H1 (cell line): ENCODE measurements around the gene RASL11B. TPM values are rescaled to one million over a fixed set of nuclear protein-coding genes. Genes with fewer than 3 reads are reported as not detected.

Source experiments
- CTCF ChIA-PET: fragments of 300-600 bp; sonication (Branson Sonifier 250); formaldehyde crosslinking; loops from one replicate; lab custom pipeline; 2021; ENCODE audit not compliant: partially characterized antibody; lab: Charles Lee
- POLR2A ChIA-PET: fragments of 300-600 bp; sonication (Branson Sonifier 250); formaldehyde crosslinking; loops from one replicate; lab custom pipeline; 2021; ENCODE audit warnings: inconsistent platforms; ENCODE audit not compliant: partially characterized antibody; lab: Charles Lee
- DNase-seq, 2 experiments: peaks; one replicate each; pipeline versions ENCODE4 v3.0.0 to v3.0.0-alpha.2; 2010 to 2022; ENCODE audit warnings: low spot score in 2 of 2, low read depth in 1 of 2, mixed read lengths in 1 of 2
- FAIRE-seq: peaks from 2 replicates; lab custom pipeline; 2011; peaks lifted over from hg19 to GRCh38; lab: Jason Lieb, UNC
- H2AFZ ChIP-seq: 2 replicates; pipeline ENCODE4 v1.8.1; 2012; ENCODE audit warnings: low read length, inconsistent platforms
- H2AK5ac ChIP-seq: 2 replicates; pipeline ENCODE4 v1.6.1; 2013; ENCODE audit warnings: low read depth, low read length
- H2BK120ac ChIP-seq: replicated peaks from 2 replicates; pipeline ENCODE3; 2013; ENCODE audit warnings: low read depth, low read length, inconsistent platforms
- H2BK12ac ChIP-seq: 2 replicates; pipeline ENCODE4 v1.6.1; 2013; ENCODE audit warnings: low read depth, low read length
- H2BK15ac ChIP-seq: 2 replicates; pipeline ENCODE4 v1.6.1; 2013; ENCODE audit warnings: low read length
- H2BK20ac ChIP-seq: 2 replicates; pipeline ENCODE4 v1.6.1; 2013; ENCODE audit warnings: low read length
- H2BK5ac ChIP-seq: 2 replicates; pipeline ENCODE4 v1.6.1; 2013; ENCODE audit warnings: low read depth, low read length
- H3K14ac ChIP-seq: 2 replicates; pipeline ENCODE4 v1.6.1; 2013; ENCODE audit warnings: inconsistent platforms; ENCODE audit not compliant: insufficient read length
- H3K18ac ChIP-seq: 2 replicates; pipeline ENCODE4 v1.6.1; 2013; ENCODE audit warnings: low read length; ENCODE audit errors: extremely low read depth
- H3K23ac ChIP-seq: 2 replicates; pipeline ENCODE4 v1.6.1; 2013; ENCODE audit warnings: inconsistent platforms; ENCODE audit not compliant: insufficient read length
- H3K23me2 ChIP-seq: 2 replicates; pipeline ENCODE4 v1.6.1; 2013; ENCODE audit warnings: low read depth, low read length
- H3K27ac ChIP-seq: 2 replicates; pipeline ENCODE4 v1.6.1; 2011; ENCODE audit warnings: low read depth, low read length, inconsistent platforms
- H3K27me3 ChIP-seq, 4 experiments: replicated peaks in 1 of 4; 1 replicate in 1 of 4; 2 replicates in 3 of 4; pipeline versions ENCODE4 v1.6.1 to v1.8.1; 2011 to 2013; ENCODE audit warnings: low read length in 3 of 4, mild to moderate bottlenecking in 3 of 4, inconsistent platforms in 2 of 4, mixed read lengths in 2 of 4, moderate library complexity in 1 of 4; ENCODE audit not compliant: control insufficient read depth in 3 of 4, insufficient read depth in 3 of 4; ENCODE audit errors: extremely low read depth in 1 of 4
- H3K36me3 ChIP-seq, 4 experiments: 2 replicates each; pipeline versions ENCODE4 v1.6.1 to v1.8.1; 2011 to 2013; ENCODE audit warnings: mild to moderate bottlenecking in 4 of 4, low read length in 3 of 4, moderate library complexity in 2 of 4, control low read depth in 1 of 4, inconsistent platforms in 1 of 4; ENCODE audit not compliant: insufficient read depth in 4 of 4, control insufficient read depth in 2 of 4
- H3K4ac ChIP-seq: replicated peaks from 2 replicates; pipeline ENCODE3; 2013; ENCODE audit warnings: low read length, low read depth, mixed read lengths, inconsistent platforms; ENCODE audit not compliant: insufficient read length
- H3K4me1 ChIP-seq, 4 experiments: replicated peaks in 1 of 4; 1 replicate in 1 of 4; 2 replicates in 3 of 4; pipeline versions ENCODE4 v1.6.1 to v1.8.1; 2011 to 2013; ENCODE audit warnings: low read length in 3 of 4, inconsistent platforms in 2 of 4, mixed read lengths in 1 of 4; ENCODE audit not compliant: insufficient read depth in 4 of 4, control insufficient read depth in 3 of 4
- H3K4me2 ChIP-seq, 2 experiments: 2 replicates each; pipeline versions ENCODE4 v1.6.1 to v1.8.1; 2011 to 2013; ENCODE audit warnings: low read depth in 2 of 2, low read length in 2 of 2, control low read depth in 1 of 2, inconsistent platforms in 1 of 2, mild to moderate bottlenecking in 1 of 2; ENCODE audit not compliant: insufficient read depth in 1 of 2
- H3K4me3 ChIP-seq, 4 experiments: fragments of 200-600, 300-600 bp in 1 of 4; sonication (generic), shearing (Covaris generic), sonication (Bioruptor Twin) in 1 of 4; 2 replicates each; pipeline versions ENCODE4 v1.5.1 to v1.8.1; 2011 to 2016; ENCODE audit warnings: low read length in 4 of 4, low read depth in 3 of 4, control low read depth in 2 of 4, inconsistent platforms in 2 of 4, mild to moderate bottlenecking in 2 of 4, mixed read lengths in 1 of 4, moderate library complexity in 1 of 4; ENCODE audit not compliant: insufficient read depth in 2 of 4; ENCODE audit errors: extremely low read depth in 1 of 4
- H3K56ac ChIP-seq: replicated peaks from 2 replicates; pipeline ENCODE3; 2013; ENCODE audit warnings: low read depth, mild to moderate bottlenecking, mixed read lengths, low read length, inconsistent platforms; ENCODE audit not compliant: insufficient read length
- H3K79me1 ChIP-seq: 2 replicates; pipeline ENCODE4 v1.6.1; 2013; ENCODE audit warnings: low read depth, low read length, control low read depth
- H3K79me2 ChIP-seq, 2 experiments: 2 replicates each; pipeline versions ENCODE4 v1.6.1 to v1.8.1; 2012 to 2013; ENCODE audit warnings: low read length in 2 of 2, mild to moderate bottlenecking in 2 of 2, inconsistent platforms in 1 of 2; ENCODE audit not compliant: insufficient read depth in 2 of 2, control insufficient read depth in 1 of 2
- H3K9ac ChIP-seq, 4 experiments: replicated peaks in 1 of 4; 1 replicate in 1 of 4; 2 replicates in 3 of 4; pipeline versions ENCODE4 v1.6.1 to v1.8.1; 2011 to 2013; ENCODE audit warnings: low read depth in 3 of 4, low read length in 3 of 4, control low read depth in 2 of 4, mild to moderate bottlenecking in 2 of 4, moderate library complexity in 2 of 4, inconsistent platforms in 1 of 4; ENCODE audit errors: extremely low read depth in 1 of 4
- H3K9me3 ChIP-seq, 2 experiments: 2 replicates each; pipeline versions ENCODE4 v1.6.1 to v1.8.1; 2012 to 2013; ENCODE audit warnings: mild to moderate bottlenecking in 2 of 2, moderate library complexity in 2 of 2, control low read depth in 1 of 2, inconsistent platforms in 1 of 2, low read depth in 1 of 2, low read length in 1 of 2, mixed read lengths in 1 of 2; ENCODE audit not compliant: insufficient read depth in 2 of 2
- H4K20me1 ChIP-seq, 2 experiments: replicated peaks in 1 of 2; 2 replicates each; pipeline versions ENCODE3 to v1.8.1; 2011 to 2013; ENCODE audit warnings: inconsistent platforms in 2 of 2, low read length in 2 of 2, mild to moderate bottlenecking in 1 of 2; ENCODE audit not compliant: insufficient read depth in 2 of 2, control insufficient read depth in 1 of 2
- H4K5ac ChIP-seq: 2 replicates; pipeline ENCODE4 v1.6.1; 2013; ENCODE audit warnings: low read length, low read depth, mixed read lengths, inconsistent platforms; ENCODE audit not compliant: insufficient read length
- H4K8ac ChIP-seq: 2 replicates; pipeline ENCODE4 v1.8.0; 2013; ENCODE audit warnings: mild to moderate bottlenecking, moderate library complexity, low read length, inconsistent platforms; ENCODE audit not compliant: insufficient read depth; ENCODE audit errors: extremely low read depth
- H4K91ac ChIP-seq: replicated peaks from 2 replicates; pipeline ENCODE3; 2013; ENCODE audit warnings: low read length, mixed read lengths, inconsistent platforms; ENCODE audit not compliant: insufficient read length
- WGBS, 2 experiments: shearing (Covaris generic) in 1 of 2; methylation state at CpG; one replicate each; pipeline versions ENCODE4 v1.1.6 to v1.1.7; 2013 to 2015; ENCODE audit warnings: low lambda C conversion rate in 2 of 2, mixed read lengths in 2 of 2, inconsistent platforms in 1 of 2, low coverage in 1 of 2, missing lambda C conversion rate in 1 of 2; ENCODE audit not compliant: insufficient replicate concordance in 2 of 2, insufficient coverage in 1 of 2, insufficient read length in 1 of 2; ENCODE audit errors: extremely low coverage in 1 of 2, missing lambda C conversion rate in 1 of 2; 5-methylcytosine and 5-hydroxymethylcytosine counted together
- polyA plus RNA-seq, 7 experiments: library from polyadenylated mRNA; depleted of rRNA in 3 of 7; stranded (reverse) in 5 of 7; unstranded in 2 of 7; fragments of >200 nt in 5 of 7; fragments of 200-250 nt in 2 of 7; gene quantifications; 1 replicate in 5 of 7; 2 replicates in 1 of 7; 4 replicates in 1 of 7; pipeline versions ENCODE4 v1.2.1 to v1.2.3, GENCODE V29; 2011 to 2013; ENCODE audit warnings: missing spikeins in 2 of 7, mixed read lengths in 2 of 7
- total RNA-seq: library from RNA; stranded (reverse); fragmentation: NEBNext Ultra II Directional; extraction: Animal tissue kit (Norgen Biotek cat#: 25700); gene quantifications from 2 replicates; pipeline ENCODE4 v1.2.1, GENCODE V29; 2021
- TF ChIP-seq, protein P1 (sequence below): IDR thresholded peaks from 2 replicates; pipeline ENCODE4 v1.6.1; 2012; ENCODE audit warnings: inconsistent platforms
- TF ChIP-seq, protein P2 (sequence below), 3 experiments: IDR thresholded peaks; 1 replicate in 2 of 3; 2 replicates in 1 of 3; pipeline versions ENCODE4 v1.5.1 to v1.6.1; 2011; ENCODE audit warnings: low read length in 3 of 3, mild to moderate bottlenecking in 3 of 3, inconsistent platforms in 2 of 3, low read depth in 1 of 3, moderate library complexity in 1 of 3; ENCODE audit not compliant: insufficient read depth in 1 of 3; ENCODE audit errors: control extremely low read depth in 1 of 3

The RASL11B gene
- total and polyA plus RNA-seq, 2 of the 8 experiments (the other 6 are each of a cell fraction or from before 2014, with no cell fraction given) = 49.8 to 75.5 TPM

DNA sequence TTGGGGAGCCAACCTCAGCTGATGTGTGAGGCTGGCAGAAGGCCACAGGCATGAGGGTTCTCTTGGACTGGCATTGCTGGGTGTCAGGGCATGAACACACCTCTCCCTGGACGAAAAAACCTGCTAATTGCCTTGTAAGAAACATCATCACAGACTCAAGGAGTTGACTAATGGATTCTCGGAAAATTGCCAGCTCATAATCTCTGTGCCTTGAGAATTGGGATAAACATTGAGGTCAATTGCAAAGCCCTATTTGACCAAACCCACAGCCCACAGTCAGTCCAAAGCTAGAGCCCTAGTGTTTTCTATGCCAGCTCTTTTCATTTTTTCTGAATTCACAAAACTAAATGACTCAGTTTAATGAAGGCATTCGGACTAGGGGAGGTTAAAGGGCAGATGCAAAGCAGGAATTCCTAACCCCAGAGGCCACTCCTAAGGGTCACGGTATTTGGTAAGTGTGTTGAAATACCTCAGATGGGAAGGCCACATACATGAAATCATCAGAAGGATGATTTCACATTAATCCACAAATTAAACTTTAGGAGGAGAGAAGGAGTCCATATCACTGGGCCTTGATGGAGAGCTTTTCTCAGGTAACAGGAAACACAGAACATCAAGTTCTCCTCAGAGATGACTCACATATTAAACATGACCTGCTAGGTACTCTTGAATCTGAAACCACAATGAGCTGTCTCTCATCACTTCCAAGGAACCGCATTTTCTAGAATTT lies 39.0 kb upstream of the RASL11B start:
- no peak overlapping the region for H3K18ac ChIP-seq
- no peak overlapping the region for H2AK5ac ChIP-seq
- no peak overlapping the region for H3K4ac ChIP-seq
- H3K14ac ChIP-seq = no peak overlapping the region
- H2BK20ac ChIP-seq = no peak overlapping the region
- H3K27ac ChIP-seq = no peak overlapping the region
- H3K79me1 ChIP-seq = no peaks in the 10 kb centered on the region
- no peaks in the 10 kb centered on the region for H4K20me1 ChIP-seq
- no peak overlapping the region for H3K4me2 ChIP-seq
- H2BK5ac ChIP-seq = no peak overlapping the region
- no peaks in the 10 kb centered on the region for H3K4me1 ChIP-seq
- ChIA-PET CTCF (no interaction called here), POLR2A (interaction anchor here (0.7 to 4.2 kb wide), 4 partner anchors 10 to 41 kb away, joined by 3 to 26 read pairs (median 6); no protein-coding TSS in a partner anchor)
- no peak overlapping the region for H3K23ac ChIP-seq
- no peaks in the 10 kb centered on the region for H3K79me2 ChIP-seq
- no peak overlapping the region for H3K56ac ChIP-seq
- H3K9ac ChIP-seq = no peak overlapping the region
- DNase-seq (no peak), FAIRE-seq (no peak)
- no peak overlapping the region for H2BK15ac ChIP-seq
- WGBS, 2 experiments = 92% methylated on average over 5 of the region's 5 CpGs; no CpG with 5 or more reads in 1 of the 2 experiments
- no peaks in the 10 kb centered on the region for H3K23me2 ChIP-seq
- H3K27me3 ChIP-seq = no peaks in the 10 kb centered on the region
- H3K36me3 ChIP-seq = no peaks in the 10 kb centered on the region
- H4K5ac ChIP-seq = no peak overlapping the region
- no peak overlapping the region for H2BK12ac ChIP-seq
- H2AFZ ChIP-seq = no peak overlapping the region
- no peak overlapping the region for H4K8ac ChIP-seq
- no peaks in the 10 kb centered on the region; a peak in 1 of 4 replicates for H3K9me3 ChIP-seq
- H2BK120ac ChIP-seq = no peak overlapping the region
- H3K4me3 ChIP-seq = no peak overlapping the region
- H4K91ac ChIP-seq = no peak overlapping the region
- TF ChIP-seq, protein P1, sequence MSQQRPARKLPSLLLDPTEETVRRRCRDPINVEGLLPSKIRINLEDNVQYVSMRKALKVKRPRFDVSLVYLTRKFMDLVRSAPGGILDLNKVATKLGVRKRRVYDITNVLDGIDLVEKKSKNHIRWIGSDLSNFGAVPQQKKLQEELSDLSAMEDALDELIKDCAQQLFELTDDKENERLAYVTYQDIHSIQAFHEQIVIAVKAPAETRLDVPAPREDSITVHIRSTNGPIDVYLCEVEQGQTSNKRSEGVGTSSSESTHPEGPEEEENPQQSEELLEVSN = no peak
- TF ChIP-seq, protein P2, sequence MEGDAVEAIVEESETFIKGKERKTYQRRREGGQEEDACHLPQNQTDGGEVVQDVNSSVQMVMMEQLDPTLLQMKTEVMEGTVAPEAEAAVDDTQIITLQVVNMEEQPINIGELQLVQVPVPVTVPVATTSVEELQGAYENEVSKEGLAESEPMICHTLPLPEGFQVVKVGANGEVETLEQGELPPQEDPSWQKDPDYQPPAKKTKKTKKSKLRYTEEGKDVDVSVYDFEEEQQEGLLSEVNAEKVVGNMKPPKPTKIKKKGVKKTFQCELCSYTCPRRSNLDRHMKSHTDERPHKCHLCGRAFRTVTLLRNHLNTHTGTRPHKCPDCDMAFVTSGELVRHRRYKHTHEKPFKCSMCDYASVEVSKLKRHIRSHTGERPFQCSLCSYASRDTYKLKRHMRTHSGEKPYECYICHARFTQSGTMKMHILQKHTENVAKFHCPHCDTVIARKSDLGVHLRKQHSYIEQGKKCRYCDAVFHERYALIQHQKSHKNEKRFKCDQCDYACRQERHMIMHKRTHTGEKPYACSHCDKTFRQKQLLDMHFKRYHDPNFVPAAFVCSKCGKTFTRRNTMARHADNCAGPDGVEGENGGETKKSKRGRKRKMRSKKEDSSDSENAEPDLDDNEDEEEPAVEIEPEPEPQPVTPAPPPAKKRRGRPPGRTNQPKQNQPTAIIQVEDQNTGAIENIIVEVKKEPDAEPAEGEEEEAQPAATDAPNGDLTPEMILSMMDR (IDR thresholded peaks at IDR 0.05; ENCODE audit: control extremely low read depth in 1 of 3, insufficient read depth in 1 of 3, low read depth in 1 of 3, low read length in 3 of 3) = no peak
